T47D (cell line): Measurements from ENCODE around the gene KCTD19.

Experiments
- DNase-seq, 2 experiments: peaks; one replicate each; pipeline versions ENCODE4 v3.0.0 to v3.0.0-alpha.2; 2011 to 2012; ENCODE audit warnings: low read depth in 1 of 2, low spot score in 1 of 2
- JUND ChIP-seq: IDR thresholded peaks from 2 replicates; pipeline ENCODE4 v1.6.1; 2012; ENCODE audit warnings: low read depth
- in situ Hi-C: cut with HindIII; loops from 2 replicates; pipeline ENCODE4 v1.10.0; 2016; ENCODE audit warnings: low sequenced_read_pairs, low pct_unique_long_range_greater_than_20kb

The KCTD19 gene

DNA sequence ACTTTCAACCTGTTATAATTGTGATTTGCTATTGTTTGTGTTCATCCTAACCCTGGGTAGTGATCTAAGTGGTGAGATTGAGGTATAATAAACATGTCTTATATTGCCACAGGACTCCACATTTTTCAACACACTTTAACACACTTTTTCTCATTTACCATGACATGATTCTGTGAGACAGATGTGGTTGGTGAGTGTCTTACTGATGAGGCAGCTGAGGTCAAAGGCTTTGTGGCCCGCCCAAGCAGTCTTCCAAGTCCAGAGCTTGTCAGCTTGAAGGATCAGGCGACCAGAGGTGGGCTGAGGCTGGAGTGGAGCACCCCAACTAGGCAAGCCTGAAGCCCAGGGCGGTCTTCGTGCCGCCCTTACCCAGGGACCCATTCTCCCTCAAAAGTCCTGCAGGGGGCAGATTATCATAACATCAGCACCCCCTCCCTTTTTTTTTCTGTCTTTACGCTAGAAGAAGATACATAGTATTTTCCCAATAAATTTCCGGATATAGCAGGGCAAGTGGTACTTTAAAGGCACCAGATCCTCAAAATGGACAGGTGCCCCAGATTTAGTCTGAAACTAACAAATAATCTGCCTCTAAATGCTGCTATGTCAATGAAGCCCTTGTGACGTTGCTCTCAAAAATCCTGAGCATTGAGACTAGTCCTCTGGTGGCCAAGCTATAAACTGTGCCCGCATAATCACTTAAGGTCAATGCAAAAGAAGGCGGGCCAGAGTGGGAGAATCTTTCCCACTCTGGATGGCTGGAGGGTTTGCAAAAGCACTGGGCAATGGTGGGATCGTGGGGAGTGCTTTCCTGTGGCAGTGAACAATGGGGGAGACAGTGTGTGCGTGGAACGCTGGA, 21.1 kb downstream of the KCTD19 start:
- TF ChIP-seq JUND = no peak
- in situ Hi-C loops = no loop called here
- DNase-seq = no peak

DNA sequence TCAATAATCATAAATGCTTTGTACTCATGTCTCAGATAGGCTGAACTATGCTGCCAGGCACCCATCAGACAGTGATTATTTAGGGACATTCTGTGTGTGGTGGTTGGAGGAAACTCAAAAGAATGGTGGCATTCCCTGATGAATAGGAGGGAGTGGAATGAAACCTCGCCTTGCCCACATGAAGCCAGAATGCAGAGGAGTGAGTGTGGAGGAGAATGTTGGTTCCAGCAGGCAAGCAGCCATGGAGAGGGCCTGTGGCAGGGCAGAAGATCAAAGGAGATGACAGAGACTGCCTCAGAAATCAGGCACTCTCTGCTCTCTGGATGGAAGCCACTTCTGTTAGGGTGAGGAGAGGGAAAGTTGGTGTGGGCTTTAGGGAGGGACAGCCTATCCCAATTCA, 22.5 kb downstream of the KCTD19 start:
- TF ChIP-seq JUND = no peak
- in situ Hi-C loops = no loop called here
- DNase-seq = no peak

DNA sequence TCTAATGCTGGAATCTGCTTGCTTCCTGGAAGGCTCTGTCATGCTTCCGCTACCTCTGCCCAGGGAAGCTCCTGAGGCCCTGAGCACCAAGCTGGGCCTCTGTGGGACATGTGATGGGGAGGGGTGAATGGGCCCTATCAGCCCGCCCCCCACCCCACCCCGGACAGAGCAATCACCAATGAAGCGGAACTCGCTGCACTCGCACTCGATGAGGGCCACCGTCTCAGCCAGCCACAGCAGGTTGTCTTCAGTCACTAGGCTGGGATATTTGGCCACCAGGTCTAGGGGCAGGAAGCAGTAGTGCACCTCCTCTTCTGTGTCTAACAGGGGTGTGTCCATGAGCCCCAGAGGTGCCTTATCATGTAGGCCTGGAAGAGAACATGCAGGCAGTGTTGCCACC, 23.6 kb downstream of the KCTD19 start:
- no peak for DNase-seq
- TF ChIP-seq JUND = no peak
- in situ Hi-C loops = no loop called here

DNA sequence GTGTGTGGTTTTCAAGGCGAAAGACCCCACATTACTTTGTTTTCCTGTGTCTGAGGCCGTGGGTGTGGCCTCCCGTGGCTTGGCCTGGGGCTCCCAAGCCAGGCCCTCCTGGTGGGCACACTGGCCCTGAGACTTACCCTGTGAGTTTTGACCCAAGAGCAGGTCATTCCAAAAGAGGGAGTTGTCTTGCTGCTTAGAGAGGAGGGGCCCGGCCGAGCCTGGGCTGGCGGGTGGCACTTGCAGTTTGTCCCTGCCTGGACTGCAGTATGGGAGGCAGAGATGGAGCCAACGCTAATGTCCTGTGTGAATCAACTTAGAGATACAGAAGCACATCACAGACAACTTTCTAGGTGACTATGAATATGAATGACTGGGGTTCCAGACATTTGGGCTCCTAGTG, 24.5 kb downstream of the KCTD19 start:
- no peak for DNase-seq
- no peak for TF ChIP-seq JUND
- in situ Hi-C loops = no loop called here

DNA sequence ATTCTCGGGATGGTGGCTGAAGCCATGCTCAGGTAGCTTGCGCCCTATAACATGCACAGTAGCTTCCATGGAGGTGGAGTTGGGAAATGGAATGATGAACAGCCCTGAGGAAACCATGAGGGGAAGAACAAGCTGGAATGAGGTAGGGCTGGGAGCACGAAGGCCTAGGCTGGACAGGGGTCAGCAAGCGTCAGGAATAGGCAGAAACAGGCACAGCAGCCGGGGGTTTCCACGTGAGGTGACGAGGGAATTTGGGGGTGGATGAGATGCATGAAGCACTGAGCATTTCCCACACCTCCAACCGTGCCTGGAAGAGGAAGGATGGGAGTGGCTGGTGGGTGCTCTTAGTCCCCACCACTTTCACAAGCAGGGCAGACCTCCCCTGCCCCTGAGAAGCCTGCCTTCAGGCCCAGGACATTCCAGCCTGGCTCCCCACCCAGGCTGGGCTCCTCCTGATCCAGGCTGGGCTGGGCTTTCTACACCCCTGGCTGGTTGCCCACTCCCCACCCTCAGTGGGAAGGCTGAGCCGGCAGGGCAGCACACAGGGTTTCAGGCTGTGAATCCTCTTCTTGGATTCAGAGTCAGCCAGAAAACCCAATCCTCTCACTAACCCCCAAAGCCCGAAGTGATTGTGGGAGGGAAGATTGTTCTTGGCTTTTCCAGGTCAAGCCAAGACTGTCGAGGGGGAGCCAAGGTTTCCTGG, 25.3 kb downstream of the KCTD19 start:
- in situ Hi-C loops = no loop called here

DNA sequence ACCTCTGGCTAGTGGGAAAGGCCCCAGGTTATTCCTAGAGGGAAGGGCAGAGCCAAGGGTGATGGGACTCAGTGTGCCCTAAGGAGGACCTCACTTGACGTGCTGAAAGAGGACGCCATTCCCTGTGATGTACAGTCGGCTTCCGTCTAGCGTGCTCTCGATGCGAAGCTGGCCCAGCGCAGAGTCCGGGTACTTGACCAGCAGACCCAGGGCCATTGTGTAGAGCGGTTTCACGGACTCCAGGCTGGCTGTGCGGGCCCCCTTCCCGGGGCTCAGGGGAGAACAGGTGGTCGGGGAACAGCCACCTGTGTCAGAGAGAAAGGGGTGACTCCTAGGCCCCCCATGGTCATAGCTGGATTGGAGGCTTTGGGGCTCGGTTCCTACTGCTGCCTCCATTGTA, 27.3 kb downstream of the KCTD19 start:
- DNase-seq = no peak
- in situ Hi-C loops = no loop called here
- TF ChIP-seq JUND = no peak

More for the DNA sequence above, 25.3 kb downstream of the KCTD19 start:
- no peak for DNase-seq
- no peak for TF ChIP-seq JUND

DNA sequence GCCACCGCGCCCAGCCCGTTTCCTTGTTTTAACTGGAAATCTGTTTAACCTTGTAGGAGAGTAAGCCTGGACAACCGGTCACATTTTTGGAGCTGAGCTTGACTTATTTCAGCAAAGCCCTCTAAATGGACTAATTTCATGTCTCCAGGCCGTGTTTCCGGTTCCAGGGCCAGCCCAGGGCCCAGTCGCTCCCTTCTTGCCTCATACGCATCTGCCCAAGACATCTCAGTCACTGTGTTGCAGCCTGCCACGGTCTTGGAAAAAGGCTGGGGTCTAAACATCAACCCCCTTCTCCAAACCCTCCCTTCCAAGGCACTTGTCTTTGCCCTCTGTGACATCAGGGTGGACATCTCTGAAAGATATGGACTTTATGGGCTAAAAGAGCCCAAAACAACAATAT, 28.3 kb downstream of the KCTD19 start:
- DNase-seq = no peak
- no peak for TF ChIP-seq JUND
- in situ Hi-C loops = no loop called here

DNA sequence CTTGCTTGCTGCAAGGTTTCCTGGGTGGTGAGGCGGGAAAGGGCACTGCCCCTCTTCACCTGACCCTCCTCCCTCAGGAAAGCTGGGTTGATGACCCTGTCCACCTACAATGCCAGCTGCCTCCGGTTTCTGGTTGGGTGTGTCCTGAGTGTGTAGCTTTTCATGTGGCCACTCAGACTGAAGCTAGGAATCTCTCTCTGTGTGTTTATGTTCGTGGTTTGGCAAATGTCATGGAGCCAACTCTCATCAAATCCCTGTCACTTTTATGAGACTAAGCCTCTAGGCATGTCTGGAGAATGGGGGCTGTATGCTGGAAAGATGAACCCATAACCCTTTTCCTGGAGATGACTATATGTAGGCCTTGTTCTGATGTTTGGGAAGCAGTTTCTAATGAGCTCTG, 30.1 kb downstream of the KCTD19 start:
- no peak for DNase-seq
- in situ Hi-C loops = no loop called here
- no peak for TF ChIP-seq JUND

DNA sequence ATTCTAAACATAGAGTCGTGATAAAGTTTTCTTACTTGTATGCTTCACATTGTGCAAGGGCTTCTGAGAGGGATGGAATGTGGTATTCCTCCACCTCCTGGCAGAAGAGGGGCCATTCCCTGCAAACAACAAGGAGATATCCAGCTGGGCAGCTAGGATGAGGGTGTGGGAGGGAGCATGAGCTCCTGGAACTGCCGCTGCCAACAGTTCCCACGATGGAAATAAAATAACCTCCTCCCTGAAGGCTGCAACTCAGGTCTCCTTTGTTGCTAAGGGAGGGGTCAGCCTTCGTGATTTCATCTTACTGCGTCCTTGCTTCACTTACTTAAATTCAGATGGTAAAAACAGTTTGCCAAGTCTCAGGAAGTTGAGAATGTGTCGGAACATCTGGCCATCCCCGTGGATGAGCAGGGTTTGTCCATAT, 31.6 kb downstream of the KCTD19 start:
- no peak for DNase-seq
- in situ Hi-C loops = no loop called here
- TF ChIP-seq JUND = no peak

DNA sequence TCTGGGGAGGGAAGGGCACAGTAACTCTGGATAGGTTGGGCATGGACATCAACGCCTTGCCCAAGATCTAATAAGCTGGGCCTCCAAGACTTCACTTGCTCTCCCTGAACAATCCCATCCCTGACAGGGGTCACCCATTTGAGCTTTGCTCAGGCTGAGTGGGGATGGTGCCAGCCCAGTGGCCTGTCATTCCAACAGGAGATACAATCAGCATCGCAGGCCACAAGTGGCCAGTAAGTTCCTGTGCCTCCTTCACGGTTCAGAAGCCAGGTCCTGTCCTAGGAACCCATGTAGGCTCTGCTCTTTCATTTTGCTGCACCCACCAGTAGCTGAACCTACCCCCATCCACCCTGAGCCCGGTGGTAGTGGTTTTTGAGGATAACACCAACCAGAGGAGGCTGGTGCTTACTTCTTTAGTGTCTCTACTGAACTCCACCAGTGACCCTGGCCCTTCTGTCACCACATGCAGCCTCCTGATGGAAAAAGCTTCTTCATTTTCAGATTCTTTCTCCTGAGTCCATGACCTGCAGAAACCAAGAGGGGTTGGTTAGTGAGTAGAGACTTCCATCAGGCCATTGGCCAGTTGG, 32.3 kb downstream of the KCTD19 start:
- no peak for DNase-seq
- no peak for TF ChIP-seq JUND
- in situ Hi-C loops = no loop called here

DNA sequence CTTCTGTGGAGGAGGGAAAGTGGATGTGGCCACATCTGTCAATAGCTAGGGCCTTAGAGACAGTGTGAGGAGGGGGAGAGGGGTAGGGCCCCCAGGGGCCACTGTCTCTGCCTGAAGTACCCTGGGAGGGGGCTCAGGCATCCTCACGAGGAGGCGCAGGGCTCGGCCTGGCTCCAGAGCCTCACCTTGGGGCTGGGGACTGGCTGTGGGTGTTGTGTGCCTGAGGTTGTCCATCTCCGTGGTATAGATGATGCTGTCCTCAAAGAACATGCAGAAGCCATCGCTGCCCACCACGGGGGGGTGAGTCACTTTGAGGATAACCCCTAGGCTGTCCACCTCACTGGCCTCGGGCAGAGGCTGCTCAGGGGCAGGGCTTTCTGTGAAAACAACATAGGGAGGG, 35.1 kb downstream of the KCTD19 start:
- in situ Hi-C loops = no loop called here
- no peak for TF ChIP-seq JUND
- no peak for DNase-seq

DNA sequence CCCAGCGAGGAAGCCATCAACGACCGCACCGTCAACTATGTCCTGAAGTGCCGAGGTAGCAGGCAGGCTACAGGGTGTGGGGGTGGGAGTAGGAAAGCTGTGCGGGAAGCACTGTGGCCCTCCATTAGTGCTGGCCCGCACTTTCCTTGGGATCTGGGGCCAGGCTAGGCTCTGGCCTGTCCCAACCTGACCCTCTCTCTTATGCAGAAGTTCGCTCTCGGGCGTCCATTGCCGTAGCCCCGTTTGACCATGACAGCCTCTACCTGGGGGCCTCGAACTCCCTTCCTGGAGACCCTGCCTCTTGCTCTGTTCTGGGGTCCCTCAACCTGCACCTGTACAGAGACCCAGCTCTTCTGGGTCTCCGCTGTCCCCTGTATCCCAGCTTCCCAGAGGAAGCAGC, 38.6 kb downstream of the KCTD19 start:
- TF ChIP-seq JUND = no peak
- in situ Hi-C loops = no loop called here
- DNase-seq = no peak
